CD4-positive, alpha-beta T cell treated with Interleukin-17A for 1 hour (primary cell): ENCODE data around the gene ADARB2.
"Not testable (repeated sequence)": the region's sequence is repeated elsewhere in the genome, so short reads cannot be mapped to it uniquely, and the experiment has no call there.

Experiments
- DNase-seq: peaks from one replicate; pipeline ENCODE4 v3.0.0-alpha.2; 2020

The ADARB2 gene

GRCh38 chr10:1401071-1401965, 336.0 kb downstream of the ADARB2 start:
- DNase-seq, result no peak

- no peak for DNase-seq
These were observed 336.9 kb downstream of the ADARB2 start for GRCh38 chr10:1400101-1401070.

- DNase-seq, result no peak
These were observed 337.8 kb downstream of the ADARB2 start for GRCh38 chr10:1399431-1400100.

GRCh38 chr10:1398626-1399410, 338.5 kb downstream of the ADARB2 start:
- DNase-seq, result no peak

GRCh38 chr10:1398116-1398515, 339.2 kb downstream of the ADARB2 start:
- DNase-seq, result not testable (repeated sequence)

GRCh38 chr10:1396297-1396635, 341.1 kb downstream of the ADARB2 start:
- no peak for DNase-seq

- DNase-seq, result no peak
These were observed 341.6 kb downstream of the ADARB2 start for GRCh38 chr10:1395481-1396296.

- DNase-seq, result no peak
These were observed 342.3 kb downstream of the ADARB2 start for GRCh38 chr10:1395025-1395480.

- DNase-seq, result no peak
These were observed 343.0 kb downstream of the ADARB2 start for GRCh38 chr10:1394155-1394912.

- no peak for DNase-seq
These were observed 343.8 kb downstream of the ADARB2 start for GRCh38 chr10:1393481-1393880.

GRCh38 chr10:1392127-1392526, 345.2 kb downstream of the ADARB2 start:
- DNase-seq, result no peak

GRCh38 chr10:1390200-1390599, 347.1 kb downstream of the ADARB2 start:
- no peak for DNase-seq

- DNase-seq, result no peak
These were observed 353.3 kb downstream of the ADARB2 start for GRCh38 chr10:1384026-1384425.

- no peak for DNase-seq
These were observed 354.6 kb downstream of the ADARB2 start for GRCh38 chr10:1382711-1383110.

GRCh38 chr10:1381339-1381738, 356.0 kb downstream of the ADARB2 start:
- DNase-seq, result no peak

- DNase-seq, result no peak
These were observed 357.1 kb downstream of the ADARB2 start for GRCh38 chr10:1380088-1380671.

GRCh38 chr10:1379601-1380000, 357.7 kb downstream of the ADARB2 start:
- no peak for DNase-seq

GRCh38 chr10:1378473-1378872, 358.9 kb downstream of the ADARB2 start:
- DNase-seq, result no peak

GRCh38 chr10:1377740-1378397, 359.5 kb downstream of the ADARB2 start:
- DNase-seq, result no peak

GRCh38 chr10:1377231-1377630, 360.1 kb downstream of the ADARB2 start:
- no peak for DNase-seq
